Activated CD4-positive, CD25-positive, alpha-beta regulatory T cell treated with anti-CD3 and anti-CD28 coated beads, Interleukin-2, amount 50 U/mL, for 72 hours (primary cell): ENCODE data around the gene PDE3B.
"Not testable (repeated sequence)": the region's sequence is repeated elsewhere in the genome, so short reads cannot be mapped to it uniquely, and the experiment has no call there.

Experiments used
- DNase-seq: peaks from one replicate; pipeline ENCODE4 v3.0.0; 2021

Gene PDE3B

GRCh38 chr11:14819596-14819995 lies 176.0 kb downstream of the PDE3B start:
- DNase-seq: no peak

GRCh38 chr11:14821031-14821430 lies 177.4 kb downstream of the PDE3B start:
- DNase-seq: no peak

- no peak for DNase-seq
These were observed 183.0 kb downstream of the PDE3B start for GRCh38 chr11:14826600-14826999.

GRCh38 chr11:14835496-14836492 lies 192.2 kb downstream of the PDE3B start:
- no peak for DNase-seq

- no peak for DNase-seq
These were observed 198.4 kb downstream of the PDE3B start for GRCh38 chr11:14842002-14842401.

GRCh38 chr11:14852571-14853177 lies 209.1 kb downstream of the PDE3B start:
- no peak for DNase-seq

- no peak for DNase-seq
These were observed 210.5 kb downstream of the PDE3B start for GRCh38 chr11:14854057-14854456.

GRCh38 chr11:14855890-14856289 lies 212.3 kb downstream of the PDE3B start:
- no peak for DNase-seq

- DNase-seq: no peak
These were observed 214.0 kb downstream of the PDE3B start for GRCh38 chr11:14857621-14858020.

GRCh38 chr11:14858404-14858803 lies 214.8 kb downstream of the PDE3B start:
- no peak for DNase-seq

GRCh38 chr11:14860511-14860910 lies 216.9 kb downstream of the PDE3B start:
- DNase-seq: no peak

- DNase-seq: no peak
These were observed 218.1 kb downstream of the PDE3B start for GRCh38 chr11:14861680-14862079.

- DNase-seq: not testable (repeated sequence)
These were observed 220.2 kb downstream of the PDE3B start for GRCh38 chr11:14863775-14864174.

- no peak for DNase-seq
These were observed 228.4 kb downstream of the PDE3B start for GRCh38 chr11:14872032-14872431.

GRCh38 chr11:14873632-14874031 lies 230.0 kb downstream of the PDE3B start:
- no peak for DNase-seq

GRCh38 chr11:14875163-14875562 lies 231.6 kb downstream of the PDE3B start:
- DNase-seq: no peak

- no peak for DNase-seq
These were observed 238.1 kb downstream of the PDE3B start for GRCh38 chr11:14881576-14882193.

GRCh38 chr11:14882196-14882595 lies 238.6 kb downstream of the PDE3B start:
- no peak for DNase-seq

GRCh38 chr11:14883683-14884082 lies 240.1 kb downstream of the PDE3B start:
- not testable (repeated sequence) for DNase-seq

- DNase-seq: no peak
These were observed 241.2 kb downstream of the PDE3B start for GRCh38 chr11:14884667-14885273.

GRCh38 chr11:14886513-14886912 lies 242.9 kb downstream of the PDE3B start:
- no peak for DNase-seq

GRCh38 chr11:14891143-14892035 lies 247.8 kb downstream of the PDE3B start:
- peak; percentile 81 for DNase-seq
